ENCODE measurements around the gene FRK. TPM values are rescaled to one million over a fixed set of nuclear protein-coding genes. Genes with fewer than 3 reads are reported as not detected.

FRK gene
- total RNA-seq, 1 experiment from 2014 or later: 17.2 TPM

DNA sequence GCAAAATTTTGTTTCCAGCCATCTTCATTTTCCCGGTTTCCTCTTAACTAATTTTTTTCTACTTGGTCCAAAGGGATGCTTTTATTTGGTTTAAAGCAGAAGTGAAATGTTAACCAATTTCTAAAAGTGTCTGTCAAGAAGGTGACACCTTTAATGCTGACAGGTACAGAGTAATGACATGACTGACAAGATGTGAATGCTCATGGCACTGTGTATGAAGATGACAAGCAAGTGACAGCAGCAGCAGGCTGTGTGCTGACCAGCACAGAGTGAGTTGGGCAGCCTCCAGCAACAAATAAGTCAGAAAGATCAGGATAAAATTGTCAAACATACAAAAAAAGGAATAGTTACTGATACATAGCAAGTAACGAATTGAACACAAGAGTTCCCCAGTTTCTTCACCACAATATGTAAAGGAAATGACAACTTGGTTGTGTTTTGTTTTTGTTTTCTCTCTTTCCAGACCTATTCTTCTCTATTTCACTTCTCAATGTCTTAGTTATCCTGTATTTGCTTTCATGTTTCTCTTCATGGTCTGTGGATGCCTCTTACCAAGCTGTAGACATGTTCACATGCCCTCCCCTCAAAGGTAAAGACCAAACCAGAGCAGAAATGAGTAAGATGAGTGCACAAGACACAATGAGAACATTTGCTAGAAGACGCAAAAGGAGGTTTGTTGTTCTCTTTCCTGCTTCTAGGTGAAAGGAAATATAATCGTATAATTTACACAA lies 174.9 kb downstream of the FRK start:
- H3K9me3 ChIP-seq (ENCODE audit: insufficient read depth, low read depth): 0 out of 2 replicates have a peak, but pooled peaks cover 5% of the 10 kb centered on the region
- TF ChIP-seq EZH2 (IDR thresholded peaks at IDR 0.05; ENCODE audit: low read depth): no peak
- TF ChIP-seq, protein P1, sequence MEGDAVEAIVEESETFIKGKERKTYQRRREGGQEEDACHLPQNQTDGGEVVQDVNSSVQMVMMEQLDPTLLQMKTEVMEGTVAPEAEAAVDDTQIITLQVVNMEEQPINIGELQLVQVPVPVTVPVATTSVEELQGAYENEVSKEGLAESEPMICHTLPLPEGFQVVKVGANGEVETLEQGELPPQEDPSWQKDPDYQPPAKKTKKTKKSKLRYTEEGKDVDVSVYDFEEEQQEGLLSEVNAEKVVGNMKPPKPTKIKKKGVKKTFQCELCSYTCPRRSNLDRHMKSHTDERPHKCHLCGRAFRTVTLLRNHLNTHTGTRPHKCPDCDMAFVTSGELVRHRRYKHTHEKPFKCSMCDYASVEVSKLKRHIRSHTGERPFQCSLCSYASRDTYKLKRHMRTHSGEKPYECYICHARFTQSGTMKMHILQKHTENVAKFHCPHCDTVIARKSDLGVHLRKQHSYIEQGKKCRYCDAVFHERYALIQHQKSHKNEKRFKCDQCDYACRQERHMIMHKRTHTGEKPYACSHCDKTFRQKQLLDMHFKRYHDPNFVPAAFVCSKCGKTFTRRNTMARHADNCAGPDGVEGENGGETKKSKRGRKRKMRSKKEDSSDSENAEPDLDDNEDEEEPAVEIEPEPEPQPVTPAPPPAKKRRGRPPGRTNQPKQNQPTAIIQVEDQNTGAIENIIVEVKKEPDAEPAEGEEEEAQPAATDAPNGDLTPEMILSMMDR (conservative IDR thresholded peaks at IDR 0.05): no peak
- peaks cover 12% of the 10 kb centered on the region for H3F3A ChIP-seq (ENCODE audit: insufficient read depth, low read depth)
- ChIA-PET POLR2A (ENCODE audit: unreplicated experiment) (no interaction called here), CTCF (no interaction called here)
- no peaks in the 10 kb centered on the region; the same call in 1 of the 2 replicates for H3K9me2 ChIP-seq (ENCODE audit: insufficient read depth)
- no peak for DNase-seq
- no TSS peak for BruUV-seq (replicated peaks)
- H3K27ac ChIP-seq: no peak overlapping the region
- no peaks in the 10 kb centered on the region for H3K79me2 ChIP-seq (ENCODE audit: low read depth)
- H3K36me3 ChIP-seq (ENCODE audit: low read depth): no peaks in the 10 kb centered on the region
- peaks cover 29% of the 10 kb centered on the region for H3K4me1 ChIP-seq (replicated peaks; ENCODE audit: insufficient read depth)
- intact Hi-C loops (cut with micrococcal nuclease; ENCODE audit: unreplicated experiment): no loop called here
- H4K20me1 ChIP-seq (ENCODE audit: insufficient read depth): no peaks in the 10 kb centered on the region
- H3K27me3 ChIP-seq (ENCODE audit: insufficient read depth, low read depth): no peaks in the 10 kb centered on the region
- 0 out of 2 replicates have a peak overlapping the region, but pooled peaks have one; percentile 29 for H2AFZ ChIP-seq
- H3K4me3 ChIP-seq: no peak overlapping the region
- no peak overlapping the region for H3K4me2 ChIP-seq

DNA sequence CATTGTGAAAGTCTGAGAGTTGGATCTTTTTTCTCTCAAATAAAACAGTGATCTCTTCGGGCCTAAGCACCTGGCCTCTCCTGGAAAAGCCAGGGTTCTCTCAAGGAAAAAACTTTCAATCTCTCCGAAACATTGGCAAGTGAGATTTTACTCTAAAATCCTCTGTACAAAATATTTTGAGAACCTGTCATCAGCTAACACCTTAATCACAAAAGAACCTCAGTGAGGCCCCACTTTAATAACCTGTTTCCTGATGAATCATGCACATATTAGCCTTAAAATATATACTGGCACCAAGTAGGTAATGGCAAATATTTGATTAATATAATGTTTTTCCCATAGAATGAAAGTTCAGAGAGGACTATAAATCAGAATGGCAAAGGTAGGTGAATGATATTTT lies 177.9 kb downstream of the FRK start:
- Histone ChIP-seq H3K79me2 (ENCODE audit: low read depth) (no peaks in the 10 kb centered on the region), H3F3A (ENCODE audit: insufficient read depth, low read depth) (peaks cover 12% of the 10 kb centered on the region), H3K36me3 (ENCODE audit: low read depth) (no peaks in the 10 kb centered on the region), H3K27ac (peak overlapping the region; percentile 89), H4K20me1 (ENCODE audit: insufficient read depth) (no peaks in the 10 kb centered on the region), H3K4me3 (peak overlapping the region; percentile 3; the same call in 1 of the 2 replicates), H3K9me3 (ENCODE audit: insufficient read depth, low read depth) (no peaks in the 10 kb centered on the region), H3K9me2 (ENCODE audit: insufficient read depth) (no peaks in the 10 kb centered on the region), H3K4me1 (replicated peaks; ENCODE audit: insufficient read depth) (peaks cover 25% of the 10 kb centered on the region), H2AFZ (peak overlapping the region; percentile 50), H3K4me2 (peak overlapping the region; percentile 58), H3K27me3 (ENCODE audit: insufficient read depth, low read depth) (no peaks in the 10 kb centered on the region)
- ChIA-PET POLR2A (ENCODE audit: unreplicated experiment) (no interaction called here), CTCF (no interaction called here)
- DNase-seq: peak in 1 of 2 experiments; percentile 91
- intact Hi-C loops (cut with micrococcal nuclease; ENCODE audit: unreplicated experiment): no loop called here
- BruUV-seq (replicated peaks): no TSS peak
- TF ChIP-seq, protein P1 (conservative IDR thresholded peaks at IDR 0.05): no peak
- TF ChIP-seq EZH2 (IDR thresholded peaks at IDR 0.05; ENCODE audit: low read depth): no peak

DNA sequence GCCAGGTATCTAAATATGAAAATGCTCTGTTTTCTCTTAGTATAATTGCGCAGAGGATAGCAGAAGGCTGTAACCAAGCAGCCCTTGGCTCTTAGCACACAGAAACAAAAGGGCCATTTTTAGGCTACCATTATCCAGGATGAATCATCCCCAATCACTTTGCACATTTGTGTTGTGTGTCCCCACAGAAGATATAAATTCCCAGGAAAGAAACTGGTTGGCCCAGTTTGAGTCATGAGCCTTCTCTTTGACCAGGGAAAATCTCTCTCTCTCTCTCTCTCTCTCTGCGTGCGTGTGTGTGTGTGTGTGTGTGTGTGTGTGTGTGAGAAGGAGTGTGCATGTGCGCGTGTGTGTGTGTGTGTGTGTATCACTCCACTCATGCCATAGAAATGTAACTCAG lies 178.5 kb downstream of the FRK start:
- ChIA-PET CTCF (no interaction called here), POLR2A (ENCODE audit: unreplicated experiment) (no interaction called here)
- Histone ChIP-seq H3F3A (ENCODE audit: insufficient read depth, low read depth) (peaks cover 12% of the 10 kb centered on the region), H3K9me3 (ENCODE audit: insufficient read depth, low read depth) (no peaks in the 10 kb centered on the region), H3K9me2 (ENCODE audit: insufficient read depth) (no peaks in the 10 kb centered on the region), H4K20me1 (ENCODE audit: insufficient read depth) (no peaks in the 10 kb centered on the region), H2AFZ (peak overlapping the region; percentile 50), H3K4me2 (peak overlapping the region; percentile 58), H3K4me3 (peak overlapping the region; percentile 3; the same call in 1 of the 2 replicates), H3K36me3 (ENCODE audit: low read depth) (no peaks in the 10 kb centered on the region), H3K27me3 (ENCODE audit: insufficient read depth, low read depth) (no peaks in the 10 kb centered on the region), H3K4me1 (replicated peaks; ENCODE audit: insufficient read depth) (peaks cover 25% of the 10 kb centered on the region), H3K27ac (peak overlapping the region; percentile 89), H3K79me2 (ENCODE audit: low read depth) (no peaks in the 10 kb centered on the region)
- intact Hi-C loops (cut with micrococcal nuclease; ENCODE audit: unreplicated experiment): no loop called here
- TF ChIP-seq, protein P1 (conservative IDR thresholded peaks at IDR 0.05): no peak
- TF ChIP-seq EZH2 (IDR thresholded peaks at IDR 0.05; ENCODE audit: low read depth): no peak
- no TSS peak for BruUV-seq (replicated peaks)
- peak; percentile 52 to 96 for DNase-seq

Other genes starting within 250 kb of the FRK start
- gene NT5DC1, start 40.0 kb upstream of the FRK start, total RNA-seq (2021): 33.2 and 33.5 TPM in 2 replicates
- gene COL10A1, start 65.2 kb upstream of the FRK start, total RNA-seq (2021): not detected in 2 replicates
- gene TSPYL4, start 193.2 kb upstream of the FRK start, total RNA-seq (2021): 10.6 and 10.9 TPM in 2 replicates
- 52.8 and 73.1 TPM in 2 replicates for gene TSPYL1, start 219.0 kb upstream of the FRK start, total RNA-seq (2021)